Heart left ventricle (tissue), 13 donors: ENCODE measurements around the gene KRT2.

Experiments
- POLR2A ChIP-seq, 2 donors: fragments of 450-650 bp; IDR thresholded peaks; one replicate each; pipeline ENCODE4 v1.6.1; 2017; ENCODE audit warnings: antibody characterized with exemption in 2 of 2, mild to moderate bottlenecking in 2 of 2, moderate library complexity in 2 of 2
- TF ChIP-seq, protein P1 (sequence below), 12 donors: fragments of 200-600 bp; sonication (generic) in 4 of 12; IDR thresholded peaks; one replicate each; pipeline versions ENCODE4 v1.5.0 to v1.8.0; 2018 to 2022; ENCODE audit warnings: antibody characterized with exemption in 12 of 12, mild to moderate bottlenecking in 5 of 12
- donor health status: ischemic (EF 13 %, LVEDD 7.1; RV severe dilation, severe dysfunction).
- donor health status: DM: no; HTN: yes; CAD: no.
- donor health status: DM: no; HTN: no; CAD: no.
- donor health status: ischemic (EF 25% LVEDD 6.9; RV normal size, moderate dysfunction).
- donor health status: ischemic (EF 25% LVEDD 5.7; RV mildly dilated, moderate dysfunction).
- donor health status: ischemic (EF 35%, LVEDD 5.7; RV mildly dilated, moderate dysfunction).
- donor health status: nonischemic (EF 11% LVEDD 7.7; RV severe dilation, severe dysfunction).
- donor health status: DM: yes; HTN: yes; CAD: no.
- donor health status: PGD.
- donor health status: ischemic (EF 29% LVEDD 5.4; RV normal size, mild dysfunction).
- donor health status: nonischemic (EF 23%, LVEDD 6.1; RV moderate dilation, normal function).

DNA sequence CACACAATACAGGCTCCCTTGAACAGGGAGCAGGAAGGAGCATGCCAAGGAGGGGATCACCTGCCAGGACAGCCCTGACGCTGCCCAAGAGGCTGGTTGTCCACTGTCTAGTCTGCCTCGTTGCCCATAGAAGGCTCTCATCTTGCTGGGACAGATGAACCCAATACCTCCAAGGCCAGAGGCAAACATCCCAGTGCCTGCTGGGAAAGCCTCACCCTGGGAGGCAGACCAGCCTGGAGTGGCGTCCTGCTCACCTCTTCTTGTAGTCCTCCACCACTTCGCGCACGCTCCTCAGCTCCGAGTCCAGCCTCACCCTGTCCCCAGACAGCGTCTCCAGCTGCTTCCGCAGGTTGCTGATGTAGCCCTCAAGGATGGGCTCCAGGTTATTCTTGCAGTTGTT lies 36.1 kb downstream of the KRT2 start:
- TF ChIP-seq, protein P1, sequence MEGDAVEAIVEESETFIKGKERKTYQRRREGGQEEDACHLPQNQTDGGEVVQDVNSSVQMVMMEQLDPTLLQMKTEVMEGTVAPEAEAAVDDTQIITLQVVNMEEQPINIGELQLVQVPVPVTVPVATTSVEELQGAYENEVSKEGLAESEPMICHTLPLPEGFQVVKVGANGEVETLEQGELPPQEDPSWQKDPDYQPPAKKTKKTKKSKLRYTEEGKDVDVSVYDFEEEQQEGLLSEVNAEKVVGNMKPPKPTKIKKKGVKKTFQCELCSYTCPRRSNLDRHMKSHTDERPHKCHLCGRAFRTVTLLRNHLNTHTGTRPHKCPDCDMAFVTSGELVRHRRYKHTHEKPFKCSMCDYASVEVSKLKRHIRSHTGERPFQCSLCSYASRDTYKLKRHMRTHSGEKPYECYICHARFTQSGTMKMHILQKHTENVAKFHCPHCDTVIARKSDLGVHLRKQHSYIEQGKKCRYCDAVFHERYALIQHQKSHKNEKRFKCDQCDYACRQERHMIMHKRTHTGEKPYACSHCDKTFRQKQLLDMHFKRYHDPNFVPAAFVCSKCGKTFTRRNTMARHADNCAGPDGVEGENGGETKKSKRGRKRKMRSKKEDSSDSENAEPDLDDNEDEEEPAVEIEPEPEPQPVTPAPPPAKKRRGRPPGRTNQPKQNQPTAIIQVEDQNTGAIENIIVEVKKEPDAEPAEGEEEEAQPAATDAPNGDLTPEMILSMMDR (IDR thresholded peaks at IDR 0.05), result no peak
- TF ChIP-seq POLR2A (IDR thresholded peaks at IDR 0.05), result no peak
